NCI-H69 (cell line): ENCODE measurements around the gene KRT33B.
"Not testable (repeated sequence)": the region's sequence is repeated elsewhere in the genome, so short reads cannot be mapped to it uniquely, and the experiment has no call there.

Experiments used
- DNase-seq: peaks from one replicate; lab custom pipeline; 2025; lab: John Stamatoyannopoulos, UW

KRT33B gene

GRCh38 chr17:41347869-41348760, 21.5 kb downstream of the KRT33B start:
- no peak for DNase-seq

- DNase-seq, result not testable (repeated sequence)
Measured at GRCh38 chr17:41346421-41346820, 23.2 kb downstream of the KRT33B start.

GRCh38 chr17:41345992-41346391, 23.6 kb downstream of the KRT33B start:
- no peak for DNase-seq

- DNase-seq, result no peak
Measured at GRCh38 chr17:41343029-41343428, 26.6 kb downstream of the KRT33B start.

- no peak for DNase-seq
Measured at GRCh38 chr17:41340934-41341861, 28.4 kb downstream of the KRT33B start.

- no peak for DNase-seq
Measured at GRCh38 chr17:41340494-41340893, 29.1 kb downstream of the KRT33B start.

- DNase-seq, result no peak
Measured at GRCh38 chr17:41339571-41340172, 29.9 kb downstream of the KRT33B start.

- no peak for DNase-seq
Measured at GRCh38 chr17:41338961-41339485, 30.6 kb downstream of the KRT33B start.

GRCh38 chr17:41335747-41336146, 33.9 kb downstream of the KRT33B start:
- DNase-seq, result no peak

- peak; percentile 22 for DNase-seq
Measured at GRCh38 chr17:41334385-41335305, 35.0 kb downstream of the KRT33B start.

GRCh38 chr17:41333836-41334235, 35.8 kb downstream of the KRT33B start:
- no peak for DNase-seq

- DNase-seq, result no peak
Measured at GRCh38 chr17:41333098-41333497, 36.5 kb downstream of the KRT33B start.

- DNase-seq, result no peak
Measured at GRCh38 chr17:41332239-41332638, 37.4 kb downstream of the KRT33B start.

- DNase-seq, result no peak
Measured at GRCh38 chr17:41331606-41332005, 38.0 kb downstream of the KRT33B start.

- peak; percentile 60 for DNase-seq
Measured at GRCh38 chr17:41329279-41329948, 40.2 kb downstream of the KRT33B start.

- DNase-seq, result no peak
Measured at GRCh38 chr17:41328207-41328606, 41.4 kb downstream of the KRT33B start.

GRCh38 chr17:41327411-41328120, 42.0 kb downstream of the KRT33B start:
- DNase-seq, result no peak

GRCh38 chr17:41326173-41327145, 43.2 kb downstream of the KRT33B start:
- DNase-seq, result no peak

- DNase-seq, result no peak
Measured at GRCh38 chr17:41325611-41326010, 44.0 kb downstream of the KRT33B start.
